IMR-90 (cell line): ENCODE measurements around the gene APOA4.

Experiments used
- BHLHE40 ChIP-seq: fragments of 150-350 bp; IDR thresholded peaks from 2 replicates; pipeline ENCODE4 v1.6.1; 2016; ENCODE audit warnings: mild to moderate bottlenecking, low read depth, low read length
- CEBPB ChIP-seq: IDR thresholded peaks from 2 replicates; pipeline ENCODE4 v1.6.1; 2012; ENCODE audit warnings: low read depth, low read length, improper control_type of control experiment
- CHD1 ChIP-seq: IDR thresholded peaks from 2 replicates; pipeline ENCODE4 v1.6.1; 2012; ENCODE audit warnings: low read depth, low read length, improper control_type of control experiment
- ELK1 ChIP-seq: fragments of 150-350 bp; IDR thresholded peaks from 2 replicates; pipeline ENCODE4 v1.6.1; 2016; ENCODE audit warnings: low read depth, mild to moderate bottlenecking, low read length, moderate library complexity, borderline replicate concordance
- FOS ChIP-seq: fragments of 150-350 bp; IDR thresholded peaks from 2 replicates; pipeline ENCODE4 v1.6.1; 2016; ENCODE audit warnings: low read depth, low read length
- MAFK ChIP-seq: IDR thresholded peaks from 2 replicates; pipeline ENCODE4 v1.6.1; 2012; ENCODE audit warnings: low read depth, low read length, improper control_type of control experiment
- MXI1 ChIP-seq: IDR thresholded peaks from 2 replicates; pipeline ENCODE4 v1.6.1; 2012; ENCODE audit warnings: low read depth, mild to moderate bottlenecking, low read length, moderate library complexity, borderline replicate concordance
- POLR2A ChIP-seq: IDR thresholded peaks from 2 replicates; pipeline ENCODE4 v1.6.1; 2012; ENCODE audit warnings: mild to moderate bottlenecking, low read depth, low read length
- RAD21 ChIP-seq: IDR thresholded peaks from 2 replicates; pipeline ENCODE4 v1.6.1; 2012; ENCODE audit warnings: low read length, improper control_type of control experiment
- RCOR1 ChIP-seq: IDR thresholded peaks from 2 replicates; pipeline ENCODE4 v1.6.1; 2012; ENCODE audit warnings: mild to moderate bottlenecking, low read length, improper control_type of control experiment; ENCODE audit not compliant: insufficient replicate concordance
- RFX5 ChIP-seq: IDR thresholded peaks from 2 replicates; pipeline ENCODE4 v1.8.0; 2012; ENCODE audit warnings: low read depth, mild to moderate bottlenecking, low read length, moderate library complexity
- SMC3 ChIP-seq: fragments of 150-350 bp; IDR thresholded peaks from 2 replicates; pipeline ENCODE4 v1.6.1; 2016; ENCODE audit warnings: low read depth, mild to moderate bottlenecking, antibody characterized with exemption, low read length, moderate library complexity
- TF ChIP-seq, protein P1 (sequence below): conservative IDR thresholded peaks from 2 replicates; pipeline ENCODE4 v1.5.1; 2012; ENCODE audit warnings: mild to moderate bottlenecking, low read depth, low read length, improper control_type of control experiment

GRCh38 chr11:116796548-116796947 lies 26.6 kb downstream of the APOA4 start:
- TF ChIP-seq, protein P1, sequence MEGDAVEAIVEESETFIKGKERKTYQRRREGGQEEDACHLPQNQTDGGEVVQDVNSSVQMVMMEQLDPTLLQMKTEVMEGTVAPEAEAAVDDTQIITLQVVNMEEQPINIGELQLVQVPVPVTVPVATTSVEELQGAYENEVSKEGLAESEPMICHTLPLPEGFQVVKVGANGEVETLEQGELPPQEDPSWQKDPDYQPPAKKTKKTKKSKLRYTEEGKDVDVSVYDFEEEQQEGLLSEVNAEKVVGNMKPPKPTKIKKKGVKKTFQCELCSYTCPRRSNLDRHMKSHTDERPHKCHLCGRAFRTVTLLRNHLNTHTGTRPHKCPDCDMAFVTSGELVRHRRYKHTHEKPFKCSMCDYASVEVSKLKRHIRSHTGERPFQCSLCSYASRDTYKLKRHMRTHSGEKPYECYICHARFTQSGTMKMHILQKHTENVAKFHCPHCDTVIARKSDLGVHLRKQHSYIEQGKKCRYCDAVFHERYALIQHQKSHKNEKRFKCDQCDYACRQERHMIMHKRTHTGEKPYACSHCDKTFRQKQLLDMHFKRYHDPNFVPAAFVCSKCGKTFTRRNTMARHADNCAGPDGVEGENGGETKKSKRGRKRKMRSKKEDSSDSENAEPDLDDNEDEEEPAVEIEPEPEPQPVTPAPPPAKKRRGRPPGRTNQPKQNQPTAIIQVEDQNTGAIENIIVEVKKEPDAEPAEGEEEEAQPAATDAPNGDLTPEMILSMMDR = no peak
- TF ChIP-seq POLR2A (no peak), FOS (no peak), ELK1 (no peak), SMC3 (no peak), CHD1 (no peak), MXI1 (no peak), CEBPB (no peak), BHLHE40 (no peak), RFX5 (no peak), RAD21 (no peak), RCOR1 (no peak), MAFK (peak; percentile 48; the same call in 1 of the 2 replicates)
